ENCODE measurements around the gene PIP4P1. TPM values are rescaled to one million over a fixed set of nuclear protein-coding genes. Genes with fewer than 3 reads are reported as not detected.
A peak's percentile ranks its signal among the peaks of the same experiment; 100 is the strongest.

PIP4P1 gene
- total RNA-seq, 3 donors from 2014 or later (not counting 1 experiment from before 2014, with no cell fraction given), result 61.5 to 68.2 (median 63.3) TPM

DNA sequence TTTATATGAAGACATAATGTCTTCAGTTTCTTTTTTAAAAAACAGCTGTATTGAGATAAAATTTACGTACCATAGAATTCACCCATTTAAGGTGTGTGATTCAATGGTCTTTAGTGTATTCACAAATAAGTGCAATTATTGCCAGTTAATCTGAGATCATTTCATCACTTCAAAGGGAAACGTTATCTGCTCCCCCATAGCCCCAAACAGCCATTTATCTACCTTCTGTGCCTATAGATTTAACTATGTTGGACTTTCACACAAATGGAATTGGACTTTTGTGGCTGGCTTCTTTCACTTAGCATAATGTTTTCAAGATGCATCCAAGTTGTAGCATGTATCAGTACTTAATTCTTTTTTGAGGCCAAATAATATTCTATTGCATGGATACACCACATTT lies 17.7 kb upstream of the PIP4P1 start:
- H3K4me1 ChIP-seq (ENCODE audit: control insufficient read depth, insufficient read depth, low read length), result peaks cover 28% of the 10 kb centered on the region
- H3K27ac ChIP-seq (ENCODE audit: low read length), result peak overlapping the region; percentile 12
- Mint-ChIP-seq H3K27me3 (ENCODE audit: low read depth in 2 of 2) (no peaks in the 10 kb centered on the region), H3K4me1 (peaks cover 32 to 39% of the 10 kb centered on the region in 2 donors), H3K4me3 (no peak overlapping the region), H3K36me3 (peaks cover 14% of the 10 kb centered on the region), H3K27ac (peak overlapping the region; percentile 82 to 85), H3K9me3 (no peaks in the 10 kb centered on the region)
- H3K9me3 ChIP-seq (ENCODE audit: control insufficient read depth, insufficient read depth, low read length), result no peaks in the 10 kb centered on the region
- no peak overlapping the region for H3K4me3 ChIP-seq (ENCODE audit: low read length)
- intact Hi-C loops (cut with micrococcal nuclease), result no loop called here
- no peak for ATAC-seq
- no peaks in the 10 kb centered on the region for H3K27me3 ChIP-seq (ENCODE audit: control insufficient read depth, insufficient read depth, low read length)
- TF ChIP-seq, protein P1, sequence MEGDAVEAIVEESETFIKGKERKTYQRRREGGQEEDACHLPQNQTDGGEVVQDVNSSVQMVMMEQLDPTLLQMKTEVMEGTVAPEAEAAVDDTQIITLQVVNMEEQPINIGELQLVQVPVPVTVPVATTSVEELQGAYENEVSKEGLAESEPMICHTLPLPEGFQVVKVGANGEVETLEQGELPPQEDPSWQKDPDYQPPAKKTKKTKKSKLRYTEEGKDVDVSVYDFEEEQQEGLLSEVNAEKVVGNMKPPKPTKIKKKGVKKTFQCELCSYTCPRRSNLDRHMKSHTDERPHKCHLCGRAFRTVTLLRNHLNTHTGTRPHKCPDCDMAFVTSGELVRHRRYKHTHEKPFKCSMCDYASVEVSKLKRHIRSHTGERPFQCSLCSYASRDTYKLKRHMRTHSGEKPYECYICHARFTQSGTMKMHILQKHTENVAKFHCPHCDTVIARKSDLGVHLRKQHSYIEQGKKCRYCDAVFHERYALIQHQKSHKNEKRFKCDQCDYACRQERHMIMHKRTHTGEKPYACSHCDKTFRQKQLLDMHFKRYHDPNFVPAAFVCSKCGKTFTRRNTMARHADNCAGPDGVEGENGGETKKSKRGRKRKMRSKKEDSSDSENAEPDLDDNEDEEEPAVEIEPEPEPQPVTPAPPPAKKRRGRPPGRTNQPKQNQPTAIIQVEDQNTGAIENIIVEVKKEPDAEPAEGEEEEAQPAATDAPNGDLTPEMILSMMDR (IDR thresholded peaks at IDR 0.05), result no peak
- H3K36me3 ChIP-seq (ENCODE audit: control insufficient read depth, insufficient read depth, low read length), result peaks cover 39% of the 10 kb centered on the region
- DNase-seq, result no peak
- WGBS (ENCODE audit: insufficient coverage), result 100% methylated on average over 1 of the region's 2 CpGs

DNA sequence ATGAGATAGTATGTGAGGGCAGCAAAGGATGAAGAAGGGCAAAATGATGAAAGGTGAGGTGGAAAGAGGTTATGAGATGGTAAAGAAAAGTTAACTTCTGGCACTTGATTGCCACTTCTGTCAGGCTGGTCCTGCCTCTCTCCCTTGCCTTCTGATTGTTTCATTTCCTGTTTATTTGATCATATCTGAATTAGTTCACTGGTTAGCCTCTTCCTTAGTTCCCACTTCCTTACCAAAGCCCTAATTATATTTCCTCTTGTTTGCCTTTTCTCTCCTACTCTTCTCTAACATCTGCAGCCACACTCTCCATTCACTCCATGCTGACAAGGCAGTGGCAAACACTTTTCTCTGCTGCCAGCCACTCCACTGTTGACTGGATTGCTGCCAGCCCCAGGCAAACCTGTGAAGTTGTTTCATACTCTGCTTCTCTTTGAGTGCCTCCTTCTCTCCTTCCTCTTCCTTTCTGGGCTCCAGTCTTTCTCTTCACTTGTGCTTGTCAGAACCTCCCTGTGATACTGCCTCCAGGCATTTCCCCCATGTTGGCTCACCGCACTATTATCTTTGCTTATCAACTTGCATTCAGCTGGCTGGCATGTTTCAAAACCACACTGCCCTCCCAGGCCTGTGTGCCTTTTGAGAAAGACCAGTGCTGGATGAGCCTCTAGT lies 16.1 kb upstream of the PIP4P1 start:
- H3K27ac ChIP-seq (ENCODE audit: low read length), result peak overlapping the region; percentile 66
- peaks cover 52% of the 10 kb centered on the region for H3K36me3 ChIP-seq (ENCODE audit: control insufficient read depth, insufficient read depth, low read length)
- H3K4me1 ChIP-seq (ENCODE audit: control insufficient read depth, insufficient read depth, low read length), result peaks cover 28% of the 10 kb centered on the region
- Mint-ChIP-seq H3K4me3 (peak overlapping the region; percentile 56), H3K9me3 (no peaks in the 10 kb centered on the region), H3K27ac (peak overlapping the region; percentile 82 to 85), H3K4me1 (peaks cover 34 to 41% of the 10 kb centered on the region in 2 donors), H3K27me3 (ENCODE audit: low read depth in 2 of 2) (no peaks in the 10 kb centered on the region), H3K36me3 (peaks cover 17% of the 10 kb centered on the region)
- WGBS (ENCODE audit: insufficient coverage), result 8% methylated on average over 1 of the region's 1 CpG
- intact Hi-C loops (cut with micrococcal nuclease), result no loop called here
- H3K4me3 ChIP-seq (ENCODE audit: low read length), result no peak overlapping the region
- no peaks in the 10 kb centered on the region for H3K9me3 ChIP-seq (ENCODE audit: control insufficient read depth, insufficient read depth, low read length)
- no peaks in the 10 kb centered on the region for H3K27me3 ChIP-seq (ENCODE audit: control insufficient read depth, insufficient read depth, low read length)
- ATAC-seq (peak; percentile 68 to 73 (median 69)), DNase-seq (peak in 1 of 2 donors; percentile 63)
- TF ChIP-seq, protein P1 (IDR thresholded peaks at IDR 0.05), result no peak

DNA sequence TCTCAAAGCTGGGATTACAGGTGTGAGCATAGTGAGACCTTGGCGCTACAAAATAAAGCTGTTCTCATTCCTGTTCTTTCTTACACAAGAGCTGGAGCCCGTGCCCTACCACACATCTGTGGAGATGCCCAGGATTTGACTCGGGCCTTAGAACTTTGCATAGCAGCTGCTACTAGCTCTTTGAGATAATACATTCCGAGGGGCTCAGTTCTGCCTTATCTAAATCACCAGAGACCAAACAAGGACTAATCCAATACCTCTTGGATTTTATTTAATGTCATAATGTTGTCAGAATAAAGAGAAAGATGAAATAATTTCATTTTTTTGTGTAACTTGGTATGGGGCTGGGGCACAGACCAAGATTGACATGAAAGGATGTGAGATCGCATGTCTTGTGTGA lies 15.5 kb upstream of the PIP4P1 start:
- Mint-ChIP-seq H3K36me3 (peaks cover 22% of the 10 kb centered on the region), H3K9me3 (no peaks in the 10 kb centered on the region), H3K4me1 (peaks cover 40 to 47% of the 10 kb centered on the region in 2 donors), H3K27ac (peak overlapping the region; percentile 82 to 85), H3K4me3 (peak overlapping the region; percentile 56), H3K27me3 (ENCODE audit: low read depth in 2 of 2) (no peaks in the 10 kb centered on the region)
- Histone ChIP-seq H3K4me3 (ENCODE audit: low read length) (no peak overlapping the region), H3K27me3 (ENCODE audit: control insufficient read depth, insufficient read depth, low read length) (no peaks in the 10 kb centered on the region), H3K36me3 (ENCODE audit: control insufficient read depth, insufficient read depth, low read length) (peaks cover 57% of the 10 kb centered on the region), H3K4me1 (ENCODE audit: control insufficient read depth, insufficient read depth, low read length) (peaks cover 30% of the 10 kb centered on the region), H3K9me3 (ENCODE audit: control insufficient read depth, insufficient read depth, low read length) (no peaks in the 10 kb centered on the region), H3K27ac (ENCODE audit: low read length) (peak overlapping the region; percentile 66)
- DNase-seq (no peak), ATAC-seq (no peak)
- WGBS (ENCODE audit: insufficient coverage), result 68% methylated on average over 4 of the region's 5 CpGs
- TF ChIP-seq, protein P1 (IDR thresholded peaks at IDR 0.05), result no peak
- intact Hi-C loops (cut with micrococcal nuclease), result no loop called here

Data from natural killer cell (primary cell).